ENCODE measurements around the gene PLCH2. TPM values are rescaled to one million over a fixed set of nuclear protein-coding genes. Genes with fewer than 3 reads are reported as not detected.

Gene PLCH2
- total and polyA plus RNA-seq, 9 of the 15 experiments (the other 6 are each of a cell fraction or from before 2014, with no cell fraction given): 0.16 TPM; not detected in 8

DNA sequence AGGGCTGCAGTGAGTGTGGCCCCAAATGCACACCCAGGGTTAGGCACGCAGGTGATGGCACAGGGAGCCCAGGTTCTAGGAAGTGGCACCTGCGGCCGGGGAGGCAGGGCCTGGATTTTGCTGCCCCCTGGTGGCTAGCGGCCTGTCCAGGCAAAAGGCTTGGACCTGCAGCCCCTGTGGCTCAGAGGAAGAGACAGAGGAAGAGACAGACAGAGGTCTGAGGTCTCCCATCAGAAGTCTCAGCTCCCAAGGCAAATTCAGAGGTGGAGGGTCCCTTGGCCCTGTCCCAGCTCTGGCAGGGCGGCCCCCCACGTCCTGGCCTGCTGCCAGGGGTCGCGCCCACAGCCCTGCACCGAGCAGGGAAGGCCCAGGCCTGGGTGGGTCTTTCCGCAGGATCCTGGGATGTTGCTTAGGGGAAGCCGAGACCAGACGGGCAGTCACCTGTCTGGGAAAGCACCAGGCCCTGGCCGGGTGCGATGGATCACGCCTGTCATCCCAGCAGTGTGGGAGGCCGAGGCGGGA is 72.0 kb downstream of the PLCH2 start:
- Histone ChIP-seq H3K27ac (ENCODE audit: extremely low read depth, low read depth, low read length) (peak overlapping the region; percentile 73; the same call in 2 of the 3 replicates), H3K4me1 (replicated peaks in 1 of 2; ENCODE audit: control insufficient read depth in 2 of 2, insufficient read depth in 2 of 2, low read length in 2 of 2) (peaks cover 50 to 78% of the 10 kb centered on the region in 2 experiments), H3K27me3 (ENCODE audit: control insufficient read depth in 2 of 2, insufficient read depth in 2 of 2, low read length in 2 of 2) (no peaks in the 10 kb centered on the region), H3K9me3 (replicated peaks; ENCODE audit: control insufficient read depth, insufficient read depth, low read depth, low read length) (no peaks in the 10 kb centered on the region), H3K9ac (ENCODE audit: insufficient read depth in 1 of 2, low read depth in 2 of 2, low read length in 2 of 2) (peak overlapping the region; percentile 56 to 87; a peak in 3 of 4 replicates), H3K36me3 (ENCODE audit: control insufficient read depth, insufficient read depth, low read length) (no peaks in the 10 kb centered on the region), H2AFZ (ENCODE audit: low read depth, low read length) (peak overlapping the region; percentile 74), H3K4me3 (no peak overlapping the region), H3K79me2 (ENCODE audit: control insufficient read depth, insufficient read depth, low read length) (peaks cover 9% of the 10 kb centered on the region; the same call in 1 of the 3 replicates), H4K20me1 (replicated peaks; ENCODE audit: control insufficient read depth, insufficient read depth, low read length) (no peaks in the 10 kb centered on the region; the same call in 1 of the 2 replicates), H3K9me1 (ENCODE audit: control insufficient read depth, insufficient read depth, low read length) (peaks cover 3% of the 10 kb centered on the region), H3K4me2 (ENCODE audit: insufficient read depth, low read length) (peak overlapping the region; percentile 87)
- in situ Hi-C loops (cut with MboI) (loop anchor here (25.0 kb wide), 1 partner anchor 361 kb away; the partner anchor contains the start of gene FAAP20), intact Hi-C loops (cut with micrococcal nuclease) (loop anchor here (1.0 to 10.0 kb wide), 5 partner anchors 39 to 353 kb away; partner anchors contain the start of genes FAAP20, PRXL2B and TTC34)
- ChIA-PET POLR2A (interaction anchor here (1.1 kb wide), 1 partner anchor 15 kb away, joined by 4 read pairs; no protein-coding TSS in a partner anchor), CTCF (ENCODE audit: low intra/inter-chr PET ratio) (interaction anchor here (0.6 to 3.0 kb wide), 2 partner anchors 13 to 134 kb away, joined by 3 to 36 read pairs; partner anchors contain the start of gene PEX10)
- peak; percentile 60 for ATAC-seq
- peak; percentile 74 to 90 (median 82) for DNase-seq (ENCODE audit: extremely low read depth in 1 of 4, low spot score in 3 of 4)
- BruUV-seq (replicated peaks): no TSS peak
- WGBS (ENCODE audit: insufficient coverage, low coverage, missing lambda C conversion rate): 19% methylated on average over 17 of the region's 17 CpGs
- peak; percentile 93 for FAIRE-seq
- peak; percentile 74; the same call in 1 of the 2 replicates for TF ChIP-seq SMARCA5 (IDR thresholded peaks at IDR 0.05)
- TF ChIP-seq MYC (IDR thresholded peaks at IDR 0.05; ENCODE audit: low read depth, low read length): peak; percentile 47; the same call in 1 of the 2 replicates
- TF ChIP-seq MYC (CRISPR knock-in tag; IDR thresholded peaks at IDR 0.05; ENCODE audit: borderline replicate concordance, low read depth): 0 out of 2 replicates have a peak, but pooled peaks have one; percentile 32
- TF ChIP-seq MEF2A (IDR thresholded peaks at IDR 0.05; ENCODE audit: control insufficient read depth, low read depth, low read length): no peak
- 0 out of 2 replicates have a peak, but pooled peaks have one; percentile 35 for TF ChIP-seq CREM (IDR thresholded peaks at IDR 0.05; ENCODE audit: low read depth)
- 0 out of 2 replicates have a peak, but pooled peaks have one; percentile 21 for TF ChIP-seq ZKSCAN1 (IDR thresholded peaks at IDR 0.05; ENCODE audit: low read depth, low read length)
- TF ChIP-seq, protein P1, sequence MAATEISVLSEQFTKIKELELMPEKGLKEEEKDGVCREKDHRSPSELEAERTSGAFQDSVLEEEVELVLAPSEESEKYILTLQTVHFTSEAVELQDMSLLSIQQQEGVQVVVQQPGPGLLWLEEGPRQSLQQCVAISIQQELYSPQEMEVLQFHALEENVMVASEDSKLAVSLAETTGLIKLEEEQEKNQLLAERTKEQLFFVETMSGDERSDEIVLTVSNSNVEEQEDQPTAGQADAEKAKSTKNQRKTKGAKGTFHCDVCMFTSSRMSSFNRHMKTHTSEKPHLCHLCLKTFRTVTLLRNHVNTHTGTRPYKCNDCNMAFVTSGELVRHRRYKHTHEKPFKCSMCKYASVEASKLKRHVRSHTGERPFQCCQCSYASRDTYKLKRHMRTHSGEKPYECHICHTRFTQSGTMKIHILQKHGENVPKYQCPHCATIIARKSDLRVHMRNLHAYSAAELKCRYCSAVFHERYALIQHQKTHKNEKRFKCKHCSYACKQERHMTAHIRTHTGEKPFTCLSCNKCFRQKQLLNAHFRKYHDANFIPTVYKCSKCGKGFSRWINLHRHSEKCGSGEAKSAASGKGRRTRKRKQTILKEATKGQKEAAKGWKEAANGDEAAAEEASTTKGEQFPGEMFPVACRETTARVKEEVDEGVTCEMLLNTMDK (IDR thresholded peaks at IDR 0.05; ENCODE audit: borderline replicate concordance, insufficient read depth, low read depth, low read length, poor library complexity, severe bottlenecking): peak; percentile 69
- TF ChIP-seq, protein P2, sequence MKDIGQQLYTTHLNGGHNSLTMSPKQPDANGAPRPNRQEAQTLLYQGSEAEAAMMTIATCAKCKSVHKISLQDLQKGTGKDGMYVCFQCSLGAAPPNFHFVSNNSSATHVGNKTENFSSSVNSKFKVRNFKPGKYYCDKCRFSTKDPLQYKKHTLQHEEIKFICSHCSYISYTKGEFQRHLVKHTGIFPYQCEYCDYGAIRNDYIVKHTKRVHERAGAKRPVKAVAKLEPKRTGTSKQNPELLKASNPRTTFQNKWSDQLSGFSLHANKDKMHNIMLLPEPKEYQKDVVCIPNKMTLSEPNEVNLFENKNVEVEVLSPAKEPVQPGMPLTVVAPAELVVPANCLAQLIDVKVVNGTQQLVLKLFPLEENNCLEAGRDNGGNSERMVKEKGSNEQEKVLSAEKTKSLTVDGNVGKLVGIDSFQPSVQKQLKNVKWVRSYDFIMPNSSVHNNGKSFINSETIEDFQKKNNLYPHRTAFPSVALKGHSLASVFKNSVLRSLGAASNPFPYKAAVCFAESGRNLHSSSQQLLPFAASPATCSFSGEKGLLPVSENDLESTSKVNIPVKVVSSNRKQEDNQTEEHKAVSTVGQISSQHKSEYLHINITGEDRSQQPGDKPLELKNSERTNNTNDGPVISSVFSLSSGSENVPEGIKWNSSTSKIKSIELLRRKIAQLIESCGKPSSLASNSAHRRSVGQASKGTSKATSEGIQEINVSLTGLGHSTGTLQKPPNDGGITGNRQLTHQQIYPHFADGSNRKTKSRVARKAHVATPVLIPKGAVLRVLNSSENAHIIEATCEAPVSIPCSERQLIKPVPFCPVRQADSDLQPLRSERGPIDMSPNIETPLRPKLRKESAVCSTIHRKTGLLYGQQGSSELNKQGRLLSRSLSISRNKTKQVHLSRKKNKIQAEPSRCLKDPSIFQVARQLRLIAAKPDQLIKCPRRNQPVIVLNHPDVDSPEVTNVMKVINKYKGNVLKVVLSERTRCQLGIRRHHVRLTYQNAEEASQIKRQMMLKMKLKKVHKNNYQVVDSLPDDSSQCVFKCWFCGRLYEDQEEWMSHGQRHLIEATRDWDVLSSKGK (CRISPR knock-in tag; IDR thresholded peaks at IDR 0.05): no peak
- no peak for TF ChIP-seq NCOA6 (IDR thresholded peaks at IDR 0.05)
- TF ChIP-seq ZNF184 (CRISPR knock-in tag; IDR thresholded peaks at IDR 0.05): no peak
- TF ChIP-seq FOXM1 (IDR thresholded peaks at IDR 0.05; ENCODE audit: low read depth): no peak
- no peak for TF ChIP-seq FOXM1 (CRISPR knock-in tag; IDR thresholded peaks at IDR 0.05; ENCODE audit: low read depth)
- TF ChIP-seq ZFX (CRISPR knock-in tag; IDR thresholded peaks at IDR 0.05): no peak
- TF ChIP-seq ZNF780A (CRISPR knock-in tag; IDR thresholded peaks at IDR 0.05): no peak
- no peak for TF ChIP-seq SRSF7 (optimal IDR thresholded peaks at IDR 0.05; ENCODE audit: low read depth, low read length)
- no peak for TF ChIP-seq TCFL5 (CRISPR knock-in tag; conservative IDR thresholded peaks at IDR 0.05)
- peak; percentile 90 to 96 for TF ChIP-seq RAD21 (CRISPR knock-in tag; conservative IDR thresholded peaks at IDR 0.05 in 1 of 2, IDR thresholded peaks at IDR 0.05 in 1 of 2)
